Measurements from ENCODE around the gene EPOP.
A peak's percentile ranks its signal among the peaks of the same experiment; 100 is the strongest.

The EPOP gene

GRCh38 chr17:38710604-38710962 lies 35.8 kb upstream of the EPOP start:
- Mint-ChIP-seq H3K27ac (peak overlapping the region; percentile 22), H3K4me1 (ENCODE audit: low read depth) (peaks cover 29% of the 10 kb centered on the region), H3K9me3 (no peaks in the 10 kb centered on the region), H3K4me3 (no peak overlapping the region), H3K27me3 (ENCODE audit: low read depth) (no peaks in the 10 kb centered on the region), H3K36me3 (ENCODE audit: low read depth) (peaks cover 55% of the 10 kb centered on the region)
- DNase-seq (ENCODE audit: low spot score), result no peak

- no peak overlapping the region for H3K4me3 Mint-ChIP-seq
- H3K9me3 Mint-ChIP-seq, result no peaks in the 10 kb centered on the region
- H3K27ac Mint-ChIP-seq, result peak overlapping the region; percentile 46
- H3K36me3 Mint-ChIP-seq (ENCODE audit: low read depth), result peaks cover 53% of the 10 kb centered on the region
- no peaks in the 10 kb centered on the region for H3K27me3 Mint-ChIP-seq (ENCODE audit: low read depth)
- peaks cover 29% of the 10 kb centered on the region for H3K4me1 Mint-ChIP-seq (ENCODE audit: low read depth)
- DNase-seq (ENCODE audit: low spot score), result no peak
Measured at GRCh38 chr17:38709864-38710603, 35.3 kb upstream of the EPOP start.

- DNase-seq (ENCODE audit: low spot score), result no peak
- Mint-ChIP-seq H3K27me3 (ENCODE audit: low read depth) (no peaks in the 10 kb centered on the region), H3K36me3 (ENCODE audit: low read depth) (peaks cover 49% of the 10 kb centered on the region), H3K4me3 (no peak overlapping the region), H3K9me3 (no peaks in the 10 kb centered on the region), H3K27ac (no peak overlapping the region), H3K4me1 (ENCODE audit: low read depth) (peaks cover 30% of the 10 kb centered on the region)
Measured at GRCh38 chr17:38709104-38709820, 34.5 kb upstream of the EPOP start.

- no peaks in the 10 kb centered on the region for H3K9me3 Mint-ChIP-seq
- H3K36me3 Mint-ChIP-seq (ENCODE audit: low read depth), result peaks cover 41% of the 10 kb centered on the region
- no peaks in the 10 kb centered on the region for H3K27me3 Mint-ChIP-seq (ENCODE audit: low read depth)
- peak overlapping the region; percentile 89 for H3K4me3 Mint-ChIP-seq
- peaks cover 34% of the 10 kb centered on the region for H3K4me1 Mint-ChIP-seq (ENCODE audit: low read depth)
- H3K27ac Mint-ChIP-seq, result no peak overlapping the region
- no peak for DNase-seq (ENCODE audit: low spot score)
Measured at GRCh38 chr17:38707678-38708351, 33.1 kb upstream of the EPOP start.

- peak overlapping the region; percentile 88 for H3K27ac Mint-ChIP-seq
- peak overlapping the region; percentile 89 for H3K4me3 Mint-ChIP-seq
- H3K27me3 Mint-ChIP-seq (ENCODE audit: low read depth), result no peaks in the 10 kb centered on the region
- peaks cover 37% of the 10 kb centered on the region for H3K36me3 Mint-ChIP-seq (ENCODE audit: low read depth)
- peak; percentile 13 for DNase-seq (ENCODE audit: low spot score)
- peaks cover 36% of the 10 kb centered on the region for H3K4me1 Mint-ChIP-seq (ENCODE audit: low read depth)
- H3K9me3 Mint-ChIP-seq, result no peaks in the 10 kb centered on the region
Measured at GRCh38 chr17:38706505-38707216, 31.9 kb upstream of the EPOP start.

GRCh38 chr17:38705803-38706504 lies 31.2 kb upstream of the EPOP start:
- Mint-ChIP-seq H3K36me3 (ENCODE audit: low read depth) (peaks cover 30% of the 10 kb centered on the region), H3K9me3 (no peaks in the 10 kb centered on the region), H3K27me3 (ENCODE audit: low read depth) (no peaks in the 10 kb centered on the region), H3K4me1 (ENCODE audit: low read depth) (peaks cover 43% of the 10 kb centered on the region), H3K4me3 (peak overlapping the region; percentile 89), H3K27ac (peak overlapping the region; percentile 88)
- DNase-seq (ENCODE audit: low spot score), result no peak

- no peaks in the 10 kb centered on the region for H3K27me3 Mint-ChIP-seq (ENCODE audit: low read depth)
- peak overlapping the region; percentile 60 for H3K4me3 Mint-ChIP-seq
- H3K36me3 Mint-ChIP-seq (ENCODE audit: low read depth), result peaks cover 26% of the 10 kb centered on the region
- no peaks in the 10 kb centered on the region for H3K9me3 Mint-ChIP-seq
- H3K27ac Mint-ChIP-seq, result peak overlapping the region; percentile 9
- peaks cover 40% of the 10 kb centered on the region for H3K4me1 Mint-ChIP-seq (ENCODE audit: low read depth)
- peak; percentile 21 for DNase-seq (ENCODE audit: low spot score)
Measured at GRCh38 chr17:38705523-38705802, 30.7 kb upstream of the EPOP start.

- Mint-ChIP-seq H3K4me3 (peak within 1 kb of the TSS; percentile 94), H3K36me3 (ENCODE audit: low read depth) (peaks cover 20% of the 10 kb centered on the region), H3K9me3 (no peaks in the 10 kb centered on the region), H3K27ac (peak within 1 kb of the TSS; percentile 97), H3K27me3 (ENCODE audit: low read depth) (no peaks in the 10 kb centered on the region), H3K4me1 (ENCODE audit: low read depth) (peaks cover 40% of the 10 kb centered on the region)
- peak; percentile 65 for DNase-seq (ENCODE audit: low spot score)
Measured at GRCh38 chr17:38704606-38705522, 30.1 kb upstream of the EPOP start, which contains the start of gene MLLT6. TSS of gene MLLT6 (plus strand) at chr17:38705273. CDS start at chr17:38705633, 360 bp downstream.

- DNase-seq (ENCODE audit: low spot score), result peak; percentile 79
- Mint-ChIP-seq H3K27ac (peak overlapping the region; percentile 97), H3K36me3 (ENCODE audit: low read depth) (peaks cover 14% of the 10 kb centered on the region), H3K4me1 (ENCODE audit: low read depth) (peaks cover 39% of the 10 kb centered on the region), H3K9me3 (no peaks in the 10 kb centered on the region), H3K4me3 (peak overlapping the region; percentile 94), H3K27me3 (ENCODE audit: low read depth) (no peaks in the 10 kb centered on the region)
Measured at GRCh38 chr17:38703742-38704605, 29.2 kb upstream of the EPOP start.

- Mint-ChIP-seq H3K27me3 (ENCODE audit: low read depth) (no peaks in the 10 kb centered on the region), H3K36me3 (ENCODE audit: low read depth) (peaks cover 12% of the 10 kb centered on the region), H3K4me3 (peak overlapping the region; percentile 94), H3K9me3 (no peaks in the 10 kb centered on the region), H3K27ac (peak overlapping the region; percentile 97), H3K4me1 (ENCODE audit: low read depth) (peaks cover 39% of the 10 kb centered on the region)
- DNase-seq (ENCODE audit: low spot score), result no peak
Measured at GRCh38 chr17:38702916-38703741, 28.4 kb upstream of the EPOP start.

GRCh38 chr17:38702166-38702915 lies 27.6 kb upstream of the EPOP start:
- H3K36me3 Mint-ChIP-seq (ENCODE audit: low read depth), result peaks cover 8% of the 10 kb centered on the region
- peak overlapping the region; percentile 94 for H3K4me3 Mint-ChIP-seq
- H3K4me1 Mint-ChIP-seq (ENCODE audit: low read depth), result peaks cover 41% of the 10 kb centered on the region
- H3K27ac Mint-ChIP-seq, result peak overlapping the region; percentile 97
- peak; percentile 78 for DNase-seq (ENCODE audit: low spot score)
- no peaks in the 10 kb centered on the region for H3K27me3 Mint-ChIP-seq (ENCODE audit: low read depth)
- no peaks in the 10 kb centered on the region for H3K9me3 Mint-ChIP-seq
